ENCODE measurements around the gene PACS2. TPM values are rescaled to one million over a fixed set of nuclear protein-coding genes. Genes with fewer than 3 reads are reported as not detected.

PACS2 gene
- total RNA-seq, 1 donor from 2014 or later = 34.6 TPM

- intact Hi-C loops (cut with micrococcal nuclease) = loop anchor here (2.0 kb wide), 1 partner anchor 72 kb away; the partner anchor contains the start of gene TEDC1
These were observed 104.0 kb downstream of the PACS2 start for GRCh38 chr14:105418269-105419194.

GRCh38 chr14:105419195-105420091 is 104.9 kb downstream of the PACS2 start, which contains the start of gene MTA1:
Gene MTA1, plus strand, starts transcription at chr14:105419827. Its CDS starts 209 bp downstream, at chr14:105420036.
- intact Hi-C loops (cut with micrococcal nuclease) = loop anchor here (2.0 kb wide), 1 partner anchor 71 kb away; the partner anchor contains the start of gene TEDC1

- intact Hi-C loops (cut with micrococcal nuclease) = no loop called here
These were observed 105.8 kb downstream of the PACS2 start for GRCh38 chr14:105420101-105420973.

- intact Hi-C loops (cut with micrococcal nuclease) = no loop called here
These were observed 106.6 kb downstream of the PACS2 start for GRCh38 chr14:105420974-105421674.

GRCh38 chr14:105421723-105422615 is 107.4 kb downstream of the PACS2 start:
- intact Hi-C loops (cut with micrococcal nuclease) = no loop called here

GRCh38 chr14:105422695-105423487 is 108.3 kb downstream of the PACS2 start:
- intact Hi-C loops (cut with micrococcal nuclease) = no loop called here

GRCh38 chr14:105423488-105424195 is 109.1 kb downstream of the PACS2 start:
- intact Hi-C loops (cut with micrococcal nuclease) = no loop called here

GRCh38 chr14:105424861-105425260 is 110.3 kb downstream of the PACS2 start:
- intact Hi-C loops (cut with micrococcal nuclease) = no loop called here

- intact Hi-C loops (cut with micrococcal nuclease) = no loop called here
These were observed 111.3 kb downstream of the PACS2 start for GRCh38 chr14:105425823-105426247.

GRCh38 chr14:105426416-105427130 is 112.0 kb downstream of the PACS2 start:
- intact Hi-C loops (cut with micrococcal nuclease) = no loop called here

GRCh38 chr14:105427412-105427811 is 112.9 kb downstream of the PACS2 start:
- intact Hi-C loops (cut with micrococcal nuclease) = no loop called here

GRCh38 chr14:105427936-105428485 is 113.5 kb downstream of the PACS2 start:
- intact Hi-C loops (cut with micrococcal nuclease) = no loop called here

GRCh38 chr14:105430042-105430441 is 115.5 kb downstream of the PACS2 start:
- intact Hi-C loops (cut with micrococcal nuclease) = no loop called here

GRCh38 chr14:105430565-105430964 is 116.0 kb downstream of the PACS2 start:
- intact Hi-C loops (cut with micrococcal nuclease) = no loop called here

GRCh38 chr14:105431256-105431655 is 116.7 kb downstream of the PACS2 start:
- intact Hi-C loops (cut with micrococcal nuclease) = no loop called here

- intact Hi-C loops (cut with micrococcal nuclease) = no loop called here
These were observed 118.1 kb downstream of the PACS2 start for GRCh38 chr14:105432657-105433056.

Measured in T-helper 2 cell treated with Interferon-gamma antibody and Interleukin-4, amounts not matched to agents 100 ng/mL and 5 ng/mL, for 36 hours (primary cell).